DMS153 (cell line): ENCODE results near the gene SVOP.
A peak's percentile ranks its signal among the peaks of the same experiment; 100 is the strongest.
"Not testable (repeated sequence)": the region's sequence is repeated elsewhere in the genome, so short reads cannot be mapped to it uniquely, and the experiment has no call there.

Experiments
- DNase-seq: peaks from one replicate; lab custom pipeline; 2025; lab: John Stamatoyannopoulos, UW

The SVOP gene

DNA sequence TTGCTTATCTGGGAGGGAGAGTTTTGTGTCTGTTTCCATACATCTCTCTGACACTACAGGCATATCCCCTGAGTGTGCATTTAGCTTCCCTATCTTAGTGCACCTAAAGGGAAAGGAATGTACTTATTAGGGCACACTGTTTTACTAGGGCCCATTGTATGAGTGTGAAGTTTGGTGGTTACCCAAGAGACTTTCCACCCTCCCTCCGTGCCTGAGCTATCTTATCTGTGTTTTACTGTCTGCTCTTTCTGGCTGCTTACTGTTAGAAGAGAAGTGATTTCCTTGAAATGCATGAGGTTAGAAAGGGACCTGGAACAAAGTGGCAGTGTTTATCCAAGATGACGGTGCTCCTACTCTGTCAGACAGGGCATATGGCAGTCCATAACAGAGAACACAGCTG is 8.5 kb upstream of the SVOP start:
- no peak for DNase-seq

DNA sequence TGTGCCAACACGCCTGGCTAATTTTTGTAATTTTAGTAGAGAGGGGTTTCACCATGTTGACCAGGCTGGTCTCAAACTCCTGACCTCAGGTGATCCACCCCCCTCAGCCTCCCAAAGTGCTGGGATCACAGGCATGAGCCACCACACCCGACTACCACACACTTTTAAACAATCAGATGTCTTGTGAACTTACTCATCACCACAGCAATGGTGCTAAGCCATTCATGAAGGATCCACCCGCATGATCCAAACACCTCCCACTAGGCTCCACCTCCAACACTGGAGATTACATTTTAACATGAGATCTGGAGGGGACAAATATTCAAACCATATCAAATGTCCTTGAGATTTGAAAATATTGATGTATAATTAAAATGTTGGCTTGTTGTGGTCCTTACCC is 7.8 kb upstream of the SVOP start:
- DNase-seq, result not testable (repeated sequence)

GRCh38 chr12:109027767-109028166 is 6.9 kb upstream of the SVOP start:
- DNase-seq, result no peak

DNA sequence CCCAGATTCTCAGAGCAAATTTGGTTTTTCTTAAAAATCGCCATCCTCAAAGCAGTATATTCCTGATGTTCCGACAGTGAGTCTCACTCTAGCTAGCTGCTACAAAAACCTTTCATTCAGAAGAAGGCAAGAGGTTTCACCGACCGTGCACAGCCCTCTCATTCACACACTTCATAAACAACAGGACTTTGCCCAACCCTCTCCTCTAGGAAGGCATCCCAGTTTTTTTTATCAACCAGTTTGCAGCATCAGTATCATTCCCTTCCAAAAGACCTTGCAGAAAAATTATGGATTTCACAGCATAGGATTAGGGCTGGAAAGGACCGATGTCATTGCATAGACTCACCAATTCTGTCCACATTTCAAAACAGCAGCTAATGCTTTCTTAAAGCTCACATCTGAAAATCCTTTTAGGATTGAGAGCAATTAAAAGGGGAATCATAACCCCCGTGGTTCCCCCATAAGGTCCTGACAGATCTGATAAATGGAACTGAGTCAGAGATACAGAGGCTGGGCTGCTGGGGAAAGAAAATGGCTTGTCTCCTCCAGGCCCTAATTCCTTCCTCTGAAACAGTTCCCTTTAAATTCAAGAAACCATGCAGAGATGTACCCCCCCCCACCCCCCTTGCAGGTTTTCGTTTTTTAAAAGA is 597 bp downstream of the SVOP start:
- DNase-seq, result peak; percentile 5

DNA sequence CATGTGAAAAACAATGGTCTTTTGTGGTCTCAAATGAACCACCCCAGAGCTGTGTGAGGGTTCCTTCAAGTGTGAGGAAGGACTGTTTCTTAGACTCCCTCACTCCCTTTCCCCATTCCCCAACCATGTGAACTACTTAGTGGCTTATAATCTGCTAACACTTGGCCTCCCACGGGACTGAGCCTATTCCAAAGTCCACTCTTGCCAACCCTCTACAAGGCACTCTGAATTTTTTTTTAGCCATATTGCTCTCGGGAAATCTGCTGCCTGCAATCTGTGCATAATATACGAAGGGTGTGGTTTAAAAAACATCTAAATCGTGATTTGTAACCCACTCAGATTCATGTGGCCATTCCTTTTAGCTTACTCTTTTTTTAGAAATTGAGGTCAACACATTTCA is 2.6 kb downstream of the SVOP start:
- no peak for DNase-seq

GRCh38 chr12:109016978-109017377 is 3.9 kb downstream of the SVOP start:
- DNase-seq, result no peak

GRCh38 chr12:109016016-109016415 is 4.9 kb downstream of the SVOP start:
- DNase-seq, result no peak

GRCh38 chr12:109014984-109015765 is 5.7 kb downstream of the SVOP start:
- DNase-seq, result no peak

- DNase-seq, result no peak
Measured at GRCh38 chr12:109010259-109010658, 10.6 kb downstream of the SVOP start.

DNA sequence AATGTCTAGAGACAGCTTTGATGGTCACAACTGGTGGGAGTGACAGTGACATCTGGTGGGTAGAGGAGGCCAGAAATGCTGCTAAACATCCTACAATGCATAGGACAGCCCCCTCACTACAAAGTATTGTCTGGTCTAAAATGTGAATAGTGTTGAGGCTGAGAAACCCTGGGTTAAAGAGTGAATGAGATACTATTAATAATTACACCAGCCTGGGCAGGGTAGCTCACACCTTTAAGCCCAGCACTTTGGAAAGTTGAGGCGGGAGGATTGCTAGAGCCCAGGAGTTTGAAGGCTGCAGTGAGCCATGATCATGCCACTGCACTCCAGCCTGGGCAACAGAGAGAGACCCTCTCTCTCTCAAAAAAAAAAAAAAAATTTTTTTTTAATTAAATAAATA is 11.1 kb downstream of the SVOP start:
- DNase-seq, result no peak

DNA sequence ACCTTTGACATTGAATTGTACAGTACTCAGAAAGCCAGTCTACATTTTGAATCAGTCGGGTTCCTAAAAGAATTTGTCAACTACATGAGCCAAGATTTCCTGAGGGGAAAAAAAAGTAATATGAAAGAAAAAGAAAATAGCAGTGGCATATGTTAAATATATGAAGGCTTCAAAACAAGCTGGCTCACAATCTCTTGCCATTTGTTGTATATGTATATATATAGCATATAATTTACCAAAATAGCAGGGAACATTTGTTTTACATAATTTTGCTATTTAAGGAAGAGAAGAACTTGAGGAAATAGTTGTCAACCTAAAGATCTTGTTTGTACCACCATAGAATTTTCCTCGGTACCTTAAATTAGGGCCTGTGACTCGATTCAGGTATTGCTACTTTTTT is 16.9 kb downstream of the SVOP start:
- DNase-seq, result no peak

- DNase-seq, result no peak
Measured at GRCh38 chr12:108996320-108996719, 24.5 kb downstream of the SVOP start.

DNA sequence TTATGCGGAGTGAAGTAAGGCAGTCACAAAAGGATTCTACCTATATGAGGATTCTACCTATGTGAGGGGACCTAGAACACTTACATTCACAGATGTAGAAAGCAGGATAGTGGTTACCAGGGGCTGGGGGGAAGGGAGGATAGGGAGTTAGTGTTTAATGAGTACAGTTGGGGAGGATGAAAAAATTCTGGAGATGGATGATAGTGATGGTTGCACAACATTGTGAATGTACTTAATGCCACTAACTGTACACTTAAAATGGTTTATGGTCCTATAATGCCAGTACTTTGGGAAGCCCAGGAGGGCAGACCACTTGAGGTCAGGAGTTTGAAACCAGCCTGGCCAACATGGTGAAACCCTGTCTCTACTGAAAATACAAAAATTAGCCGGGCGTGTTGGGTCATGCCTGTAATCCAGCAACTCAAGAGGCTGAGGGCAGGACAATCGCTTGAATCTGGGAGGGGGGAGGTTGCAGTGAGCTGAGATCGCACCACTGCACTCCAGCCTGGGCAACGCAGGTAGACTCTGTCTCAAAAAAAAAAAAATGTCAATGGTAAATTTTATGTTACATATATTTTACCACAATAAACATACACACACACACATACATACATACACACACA is 25.4 kb downstream of the SVOP start:
- peak; percentile 34 for DNase-seq

DNA sequence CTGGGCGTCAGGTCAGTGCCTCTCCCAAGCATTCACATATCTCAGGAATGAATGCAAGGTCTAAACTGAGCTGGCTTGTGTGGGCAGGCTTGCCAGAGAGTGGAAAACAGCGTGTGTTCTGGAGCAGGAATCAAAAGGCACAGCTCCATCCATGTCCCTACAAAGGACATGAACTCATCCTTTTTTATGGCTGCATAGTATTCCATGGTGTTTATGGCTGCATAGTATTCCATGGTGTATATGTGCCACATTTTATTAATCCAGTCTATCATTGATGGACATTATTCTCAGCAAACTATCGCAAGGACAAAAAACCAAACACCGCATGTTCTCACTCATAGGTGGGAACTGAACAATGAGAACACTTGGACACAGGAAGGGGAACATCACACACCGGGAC is 30.8 kb downstream of the SVOP start:
- not testable (repeated sequence) for DNase-seq

GRCh38 chr12:108989376-108989775 is 31.5 kb downstream of the SVOP start:
- no peak for DNase-seq

DNA sequence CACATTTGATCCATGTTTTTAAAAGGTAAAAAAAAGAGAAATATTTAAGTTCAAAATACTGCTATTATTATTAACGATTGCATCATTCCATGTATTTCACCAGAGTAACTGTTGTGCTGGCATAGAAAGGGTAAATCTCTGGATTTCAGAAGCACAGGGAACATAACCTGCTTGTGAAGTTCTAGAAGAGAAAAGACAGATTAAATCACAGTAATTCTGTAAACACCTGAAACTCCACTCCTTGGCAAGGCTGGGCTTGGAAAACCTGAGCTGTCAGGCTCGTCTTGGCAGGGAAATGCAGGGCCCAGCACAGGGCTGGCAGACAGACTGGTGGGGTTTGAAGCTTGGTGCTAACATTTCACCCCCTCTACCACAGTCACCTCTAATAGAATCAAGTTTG is 35.1 kb downstream of the SVOP start:
- no peak for DNase-seq

DNA sequence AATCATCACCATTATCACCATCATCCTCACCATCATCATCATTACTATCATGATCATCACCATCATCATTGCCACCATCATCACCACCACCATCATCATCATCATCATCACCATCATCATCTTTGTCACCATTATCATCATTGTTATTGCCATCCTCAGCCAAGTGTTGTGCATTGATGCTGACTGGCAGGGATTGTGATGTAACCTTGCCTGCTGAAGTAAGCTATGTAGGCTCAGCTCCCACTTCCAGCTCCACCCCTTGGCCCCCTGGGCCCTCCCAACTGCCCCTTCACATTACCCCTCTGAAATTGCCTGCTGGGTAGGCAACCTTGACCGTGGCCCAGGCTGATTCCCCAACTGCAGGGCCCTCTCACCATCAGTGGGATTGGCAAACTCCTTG is 37.6 kb downstream of the SVOP start:
- no peak for DNase-seq

DNA sequence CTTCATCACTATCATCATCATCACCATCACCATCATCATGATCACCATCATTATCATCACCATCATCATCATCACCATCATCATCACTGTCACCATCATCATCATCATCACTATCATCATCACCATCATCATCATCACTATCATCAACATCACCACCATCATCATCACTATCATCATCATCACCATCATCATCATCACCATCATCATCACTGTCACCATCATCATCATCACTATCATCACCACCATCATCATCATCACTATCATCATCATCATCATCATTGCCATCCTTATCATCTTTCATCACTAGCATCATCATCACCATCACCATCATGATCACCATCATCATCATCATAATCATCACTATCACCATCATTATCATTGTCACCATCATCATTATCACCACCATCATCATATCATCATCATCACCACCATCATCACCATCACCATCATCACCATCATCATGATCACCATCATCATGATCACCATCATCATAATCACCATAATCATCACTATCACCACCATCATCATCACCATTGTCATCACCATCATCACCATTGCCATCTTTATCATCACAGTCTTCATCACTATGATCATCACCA is 38.1 kb downstream of the SVOP start:
- DNase-seq, result no peak

DNA sequence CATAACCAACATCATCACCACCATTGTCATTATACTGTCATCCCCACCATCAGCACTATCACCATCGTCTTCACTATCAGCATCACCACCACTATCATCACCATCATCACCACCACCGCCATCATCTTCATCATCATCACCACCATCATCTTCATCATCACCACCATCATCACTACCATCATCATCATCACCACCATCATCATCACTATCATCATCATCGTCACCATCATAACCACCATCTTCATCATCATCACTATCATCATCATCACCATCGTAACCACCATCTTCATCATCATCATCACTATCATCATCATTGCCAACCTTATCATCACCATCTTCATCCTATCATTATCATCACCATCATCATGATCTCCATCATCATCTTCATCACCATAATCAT is 39.0 kb downstream of the SVOP start:
- no peak for DNase-seq

GRCh38 chr12:108980831-108981618 is 39.8 kb downstream of the SVOP start:
- DNase-seq, result no peak

- no peak for DNase-seq
Measured at GRCh38 chr12:108977360-108977759, 43.5 kb downstream of the SVOP start.

- no peak for DNase-seq
Measured at GRCh38 chr12:108975024-108975593, 45.8 kb downstream of the SVOP start.
